Endothelial cell of umbilical vein (primary cell): ENCODE measurements around the gene SLCO2A1. TPM values are rescaled to one million over a fixed set of nuclear protein-coding genes. Genes with fewer than 3 reads are reported as not detected.

Source experiments
- BruUV-seq: library from RNA; stranded (reverse); fragments of 400-500 nt; replicated peaks from 2 replicates; lab custom pipeline; 2021; lab: Mats Ljungman, UMichigan
- CTCF ChIA-PET: fragments of 300-600, 350-600 bp; sonication (Branson Sonifier 250); formaldehyde crosslinking; loops from one replicate; lab custom pipeline; 2021; ENCODE audit warnings: antibody characterized with exemption, inconsistent platforms; lab: Charles Lee
- POLR2A ChIA-PET: fragments of 300-600, 350-600 bp; sonication (Branson Sonifier 250); formaldehyde crosslinking; loops from one replicate; lab custom pipeline; 2021; ENCODE audit warnings: antibody characterized with exemption, inconsistent platforms; lab: Charles Lee
- DNase-seq: peaks from one replicate; pipeline ENCODE4 v3.0.0-alpha.2; 2011; ENCODE audit warnings: low read depth, low spot score
- FAIRE-seq: peaks from 2 replicates; lab custom pipeline; 2011; peaks lifted over from hg19 to GRCh38; lab: Jason Lieb, UNC
- H2AFZ ChIP-seq: 2 replicates; pipeline ENCODE4 v1.6.0; 2012; ENCODE audit warnings: low read depth, low read length, control low read depth, inconsistent platforms
- H3K27ac ChIP-seq: 2 replicates; pipeline ENCODE4 v1.5.1; 2011; ENCODE audit warnings: low read depth, mild to moderate bottlenecking, control low read depth, low read length, moderate library complexity; ENCODE audit not compliant: insufficient read depth
- H3K27me3 ChIP-seq, 2 experiments: 2 replicates each; pipeline versions ENCODE4 v1.6.0 to v1.6.1; 2011; ENCODE audit warnings: low read length in 2 of 2, mixed read lengths in 1 of 2; ENCODE audit not compliant: control insufficient read depth in 2 of 2, insufficient read depth in 2 of 2
- H3K36me3 ChIP-seq, 2 experiments: 2 replicates in 1 of 2; 3 replicates in 1 of 2; pipeline ENCODE4 v1.5.1; 2011; ENCODE audit warnings: low read length in 2 of 2, mild to moderate bottlenecking in 1 of 2, moderate library complexity in 1 of 2; ENCODE audit not compliant: control insufficient read depth in 2 of 2, insufficient read depth in 2 of 2; ENCODE audit errors: extremely low read depth in 1 of 2
- H3K4me1 ChIP-seq: 3 replicates; pipeline ENCODE4 v1.5.1; 2011; ENCODE audit warnings: mild to moderate bottlenecking, low read length; ENCODE audit not compliant: control insufficient read depth, insufficient read depth; ENCODE audit errors: extremely low read depth
- H3K4me2 ChIP-seq: 2 replicates; pipeline ENCODE4 v1.6.1; 2011; ENCODE audit warnings: low read length, control low read depth, mixed read lengths; ENCODE audit not compliant: insufficient read depth
- H3K4me3 ChIP-seq, 3 experiments: fragments of 200-600 bp in 1 of 3; sonication (generic), shearing (Covaris generic) in 1 of 3; replicated peaks in 1 of 3; 2 replicates each; pipeline ENCODE4 v1.5.1; 2011 to 2016; ENCODE audit warnings: control low read depth in 3 of 3, low read length in 3 of 3, mild to moderate bottlenecking in 2 of 3, inconsistent platforms in 1 of 3, low read depth in 1 of 3, moderate library complexity in 1 of 3; ENCODE audit not compliant: insufficient read depth in 1 of 3
- H3K79me2 ChIP-seq: 2 replicates; pipeline ENCODE4 v1.6.0; 2012; ENCODE audit warnings: low read length, inconsistent platforms; ENCODE audit not compliant: control insufficient read depth, insufficient read depth
- H3K9ac ChIP-seq: replicated peaks from 2 replicates; pipeline ENCODE3; 2011; ENCODE audit warnings: low read length, control low read depth; ENCODE audit not compliant: insufficient read depth; ENCODE audit errors: extremely low read depth
- H3K9me1 ChIP-seq: replicated peaks from 3 replicates; pipeline ENCODE4 v1.6.0; 2011; ENCODE audit warnings: mild to moderate bottlenecking, low read length; ENCODE audit not compliant: control insufficient read depth, insufficient read depth; ENCODE audit errors: extremely low read depth
- H3K9me3 ChIP-seq: replicated peaks from 2 replicates; pipeline ENCODE4 v1.5.1; 2012; ENCODE audit warnings: low read length, inconsistent platforms; ENCODE audit not compliant: control insufficient read depth, insufficient read depth
- H4K20me1 ChIP-seq: replicated peaks from 2 replicates; pipeline ENCODE3; 2011; ENCODE audit warnings: mild to moderate bottlenecking, low read length; ENCODE audit not compliant: control insufficient read depth, insufficient read depth; ENCODE audit errors: extremely low read depth
- CTCF ChIP-seq, 2 donors: IDR thresholded peaks; 1 replicate in 1 of 2; 2 replicates in 1 of 2; pipeline ENCODE4 v1.5.1; 2011; ENCODE audit warnings: low read length in 2 of 2, mild to moderate bottlenecking in 2 of 2, moderate library complexity in 2 of 2, control low read depth in 1 of 2, inconsistent platforms in 1 of 2, low read depth in 1 of 2; ENCODE audit not compliant: insufficient read depth in 1 of 2; ENCODE audit errors: extremely low read depth in 1 of 2
- EZH2 ChIP-seq: IDR thresholded peaks from 2 replicates; pipeline ENCODE4 v1.6.1; 2012; ENCODE audit warnings: borderline replicate concordance, low read depth, mild to moderate bottlenecking, moderate library complexity, low read length, inconsistent platforms; ENCODE audit not compliant: severe bottlenecking
- FOS ChIP-seq: IDR thresholded peaks from 2 replicates; pipeline ENCODE4 v1.6.1; 2011; ENCODE audit warnings: mild to moderate bottlenecking, low read length, moderate library complexity, borderline replicate concordance; ENCODE audit not compliant: insufficient read depth
- GATA2 ChIP-seq: IDR thresholded peaks from 2 replicates; pipeline ENCODE4 v1.7.0; 2011; ENCODE audit warnings: low read depth, mild to moderate bottlenecking, moderate library complexity, mixed read lengths, low read length; ENCODE audit not compliant: insufficient read length, insufficient read depth
- JUN ChIP-seq: IDR thresholded peaks from 2 replicates; pipeline ENCODE4 v1.6.1; 2011; ENCODE audit warnings: borderline replicate concordance, low read depth; ENCODE audit not compliant: insufficient read length, insufficient read depth
- MAX ChIP-seq: IDR thresholded peaks from 2 replicates; pipeline ENCODE4 v1.6.1; 2011; ENCODE audit not compliant: insufficient read depth, insufficient read length
- MYC ChIP-seq: IDR thresholded peaks from one replicate; pipeline ENCODE4 v1.6.1; 2011; ENCODE audit warnings: mild to moderate bottlenecking, low read depth, low read length
- POLR2A ChIP-seq: IDR thresholded peaks from 2 replicates; pipeline ENCODE4 v1.6.1; 2012; ENCODE audit warnings: low read depth, mild to moderate bottlenecking, control low read depth, low read length
- POLR2AphosphoS5 ChIP-seq: IDR thresholded peaks from 2 replicates; pipeline ENCODE4 v1.6.1; 2012; ENCODE audit warnings: low read depth, mild to moderate bottlenecking, control low read depth, low read length, moderate library complexity; ENCODE audit not compliant: insufficient read depth
- dilution Hi-C: fragments of 300-500 bp; cut with MboI; formaldehyde crosslinking; loops from one replicate; pipeline ENCODE4 v1.15.0; 2019; ENCODE audit warnings: low sequenced_read_pairs; ENCODE audit not compliant: extremely low pct_ligation_motif_present
- intact Hi-C: fragments of 100-400 bp; cut with micrococcal nuclease; formaldehyde crosslinking; loops from one replicate; pipeline ENCODE4 v1.10.0; 2022
- polyA plus RNA-seq, 4 experiments: library from polyadenylated mRNA; depleted of rRNA in 3 of 4; stranded (reverse) in 3 of 4; unstranded in 1 of 4; fragments of >200 nt; gene quantifications; 2 replicates each; pipeline versions ENCODE4 v1.2.1 to v1.2.3, GENCODE V29; 2011 to 2012; ENCODE audit warnings: missing spikeins in 1 of 4
- total RNA-seq: library from RNA; stranded (reverse); gene quantifications from 2 replicates; pipeline ENCODE4 v1.2.3, GENCODE V29; 2021

The SLCO2A1 gene
- total and polyA plus RNA-seq, 2 donors (not counting 3 experiments of a cell fraction or from before 2014, with no cell fraction given) = 1.4 to 11.9 TPM

DNA sequence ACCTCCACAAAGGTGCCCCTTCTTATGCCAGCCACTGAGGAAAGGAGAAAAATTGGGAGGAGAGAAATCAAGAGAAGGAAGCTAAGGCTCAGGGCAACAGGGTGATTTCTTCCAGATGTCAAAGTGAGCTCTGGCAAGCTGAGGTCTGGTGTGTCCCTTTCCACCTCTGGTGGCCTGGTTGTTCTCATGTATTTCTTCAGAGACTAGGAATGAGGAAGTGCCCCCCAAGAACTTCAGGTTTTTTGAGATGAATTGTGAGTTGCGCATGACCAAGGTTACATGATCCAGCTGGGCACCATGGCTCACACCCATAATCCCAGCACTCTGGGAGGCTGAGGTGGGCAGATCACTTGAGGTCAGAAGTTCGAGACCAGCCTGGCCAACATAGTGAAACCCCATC, 139.7 kb downstream of the SLCO2A1 start:
- Histone ChIP-seq H3K27me3 (peaks cover 0 to 7% of the 10 kb centered on the region in 2 experiments), H3K4me3 (no peak overlapping the region), H4K20me1 (no peaks in the 10 kb centered on the region), H3K9me3 (no peaks in the 10 kb centered on the region), H3K4me2 (no peak overlapping the region), H2AFZ (no peak overlapping the region), H3K4me1 (peaks cover 3% of the 10 kb centered on the region), H3K27ac (no peak overlapping the region), H3K79me2 (no peaks in the 10 kb centered on the region), H3K9ac (no peak overlapping the region), H3K36me3 (no peaks in the 10 kb centered on the region), H3K9me1 (no peaks in the 10 kb centered on the region)
- dilution Hi-C loops (no loop called here), intact Hi-C loops (no loop called here)
- ChIA-PET POLR2A (no interaction called here), CTCF (interaction anchor here (0.6 kb wide), 1 partner anchor 418 kb away, joined by 3 read pairs; no protein-coding TSS in a partner anchor)
- TF ChIP-seq GATA2 = no peak
- TF ChIP-seq JUN = no peak
- TF ChIP-seq POLR2A = no peak
- no peak for TF ChIP-seq POLR2AphosphoS5
- TF ChIP-seq MYC = no peak
- no peak for TF ChIP-seq CTCF (IDR thresholded peaks at IDR 0.05; ENCODE audit: extremely low read depth in 1 of 2, insufficient read depth in 1 of 2, low read depth in 1 of 2, low read length in 2 of 2)
- no peak for TF ChIP-seq MAX
- TF ChIP-seq EZH2 = no peak
- TF ChIP-seq FOS = no peak
- BruUV-seq = no TSS peak
- DNase-seq = no peak
- no peak for FAIRE-seq
